Loucy (cell line): ENCODE measurements around the gene SENP3.

Source experiments
- EZH2phosphoT487 ChIP-seq: fragments of 200-600 bp; IDR thresholded peaks from 2 replicates; pipeline ENCODE4 v1.6.1; 2018; ENCODE audit warnings: antibody characterized with exemption, mild to moderate bottlenecking, moderate library complexity, borderline replicate concordance
- TF ChIP-seq, protein P1 (sequence below): fragments of 200-600 bp; sonication (generic); conservative IDR thresholded peaks from 2 replicates; pipeline ENCODE4 v1.5.1; 2014; ENCODE audit warnings: mild to moderate bottlenecking, antibody characterized with exemption, low read length

DNA sequence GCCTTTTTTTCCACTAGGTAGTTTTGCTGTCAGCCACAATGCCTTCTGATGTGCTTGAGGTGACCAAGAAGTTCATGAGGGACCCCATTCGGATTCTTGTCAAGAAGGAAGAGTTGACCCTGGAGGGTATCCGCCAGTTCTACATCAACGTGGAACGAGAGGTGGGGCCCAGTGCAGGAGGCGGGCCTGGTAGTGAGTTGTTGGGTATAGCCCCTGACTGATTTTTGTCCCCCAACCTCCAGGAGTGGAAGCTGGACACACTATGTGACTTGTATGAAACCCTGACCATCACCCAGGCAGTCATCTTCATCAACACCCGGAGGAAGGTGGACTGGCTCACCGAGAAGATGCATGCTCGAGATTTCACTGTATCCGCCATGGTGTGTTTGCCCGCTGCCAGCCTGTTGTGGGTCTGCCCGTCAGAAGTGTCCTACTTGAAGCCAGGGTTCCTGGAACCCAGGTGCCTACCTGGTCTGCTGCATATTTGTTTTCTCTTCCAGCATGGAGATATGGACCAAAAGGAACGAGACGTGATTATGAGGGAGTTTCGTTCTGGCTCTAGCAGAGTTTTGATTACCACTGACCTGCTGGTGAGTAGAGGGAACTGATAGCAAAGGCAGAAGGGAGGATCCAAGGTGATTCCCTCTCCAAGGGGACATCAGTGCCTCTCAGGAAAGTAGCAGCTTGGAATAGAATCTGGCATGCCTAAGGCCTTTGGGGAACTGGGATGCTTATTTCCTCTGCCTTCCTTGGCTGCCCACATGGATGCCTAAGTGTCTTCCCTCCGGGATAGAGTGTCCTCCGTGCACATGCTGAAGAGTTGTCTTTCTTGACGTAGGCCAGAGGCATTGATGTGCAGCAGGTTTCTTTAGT, 15.8 kb downstream of the SENP3 start:
- TF ChIP-seq, protein P1, sequence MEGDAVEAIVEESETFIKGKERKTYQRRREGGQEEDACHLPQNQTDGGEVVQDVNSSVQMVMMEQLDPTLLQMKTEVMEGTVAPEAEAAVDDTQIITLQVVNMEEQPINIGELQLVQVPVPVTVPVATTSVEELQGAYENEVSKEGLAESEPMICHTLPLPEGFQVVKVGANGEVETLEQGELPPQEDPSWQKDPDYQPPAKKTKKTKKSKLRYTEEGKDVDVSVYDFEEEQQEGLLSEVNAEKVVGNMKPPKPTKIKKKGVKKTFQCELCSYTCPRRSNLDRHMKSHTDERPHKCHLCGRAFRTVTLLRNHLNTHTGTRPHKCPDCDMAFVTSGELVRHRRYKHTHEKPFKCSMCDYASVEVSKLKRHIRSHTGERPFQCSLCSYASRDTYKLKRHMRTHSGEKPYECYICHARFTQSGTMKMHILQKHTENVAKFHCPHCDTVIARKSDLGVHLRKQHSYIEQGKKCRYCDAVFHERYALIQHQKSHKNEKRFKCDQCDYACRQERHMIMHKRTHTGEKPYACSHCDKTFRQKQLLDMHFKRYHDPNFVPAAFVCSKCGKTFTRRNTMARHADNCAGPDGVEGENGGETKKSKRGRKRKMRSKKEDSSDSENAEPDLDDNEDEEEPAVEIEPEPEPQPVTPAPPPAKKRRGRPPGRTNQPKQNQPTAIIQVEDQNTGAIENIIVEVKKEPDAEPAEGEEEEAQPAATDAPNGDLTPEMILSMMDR = no peak
- no peak for TF ChIP-seq EZH2phosphoT487
